Breast epithelium (tissue), 3 donors: Measurements from ENCODE around the gene DIRAS1.

ENCODE experiments used
- CTCF ChIP-seq, 3 donors: fragments of 450-650 bp; IDR thresholded peaks; one replicate each; pipeline ENCODE4 v1.5.1; 2016 to 2017; ENCODE audit warnings: antibody characterized with exemption in 3 of 3, mild to moderate bottlenecking in 3 of 3, moderate library complexity in 3 of 3
- POLR2A ChIP-seq: fragments of 450-650 bp; IDR thresholded peaks from one replicate; pipeline ENCODE4 v1.6.1; 2016; ENCODE audit warnings: antibody characterized with exemption, mild to moderate bottlenecking, moderate library complexity
- POLR2AphosphoS5 ChIP-seq, 3 donors: sonication (generic); formaldehyde crosslinking; IDR thresholded peaks; one replicate each; pipeline ENCODE4 v1.6.1; 2017; ENCODE audit warnings: antibody characterized with exemption in 3 of 3

DNA sequence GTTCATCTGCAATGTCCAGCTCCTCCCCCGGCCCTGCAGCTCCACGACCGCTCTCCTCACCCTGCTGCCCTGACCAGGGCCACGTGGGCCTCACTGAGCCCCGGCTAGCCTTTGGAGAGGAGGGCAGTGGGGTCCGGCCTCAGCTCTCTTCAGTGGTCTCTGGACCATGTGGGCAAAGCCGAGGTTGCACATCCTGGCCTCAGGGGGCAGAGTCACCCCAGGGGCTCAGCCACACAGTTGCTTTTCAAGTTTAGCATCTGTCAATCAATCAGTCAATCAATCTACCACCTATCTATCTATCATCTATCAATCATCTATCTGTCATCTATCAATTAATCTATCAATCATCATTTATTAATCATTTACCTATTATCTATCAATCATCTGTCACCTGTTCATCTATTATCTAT lies 3.0 kb upstream of the DIRAS1 start:
- TF ChIP-seq CTCF (IDR thresholded peaks at IDR 0.05) (no peak), POLR2A (no peak), POLR2AphosphoS5 (IDR thresholded peaks at IDR 0.05) (no peak)
